Activated naive CD8-positive, alpha-beta T cell (primary cell): Measurements from ENCODE around the gene UNC13A.
"Not testable (repeated sequence)": the region's sequence is repeated elsewhere in the genome, so short reads cannot be mapped to it uniquely, and the experiment has no call there.

Experiments used
- H3K27ac Mint-ChIP-seq: one replicate; pipeline ENCODE4 v1.8.0; 2021; ENCODE audit warnings: mixed read lengths
- H3K27me3 Mint-ChIP-seq: one replicate; pipeline ENCODE4 v1.8.0; 2021; ENCODE audit warnings: mixed read lengths
- H3K36me3 Mint-ChIP-seq: one replicate; pipeline ENCODE4 v1.8.0; 2021; ENCODE audit warnings: mixed read lengths
- H3K4me1 Mint-ChIP-seq: one replicate; pipeline ENCODE4 v1.8.0; 2021; ENCODE audit warnings: low read depth, mixed read lengths
- H3K4me3 Mint-ChIP-seq: one replicate; pipeline ENCODE4 v1.8.0; 2021; ENCODE audit warnings: mild to moderate bottlenecking, mixed read lengths
- H3K9me3 Mint-ChIP-seq: one replicate; pipeline ENCODE4 v1.8.0; 2021; ENCODE audit warnings: low read depth, mixed read lengths

The UNC13A gene

DNA sequence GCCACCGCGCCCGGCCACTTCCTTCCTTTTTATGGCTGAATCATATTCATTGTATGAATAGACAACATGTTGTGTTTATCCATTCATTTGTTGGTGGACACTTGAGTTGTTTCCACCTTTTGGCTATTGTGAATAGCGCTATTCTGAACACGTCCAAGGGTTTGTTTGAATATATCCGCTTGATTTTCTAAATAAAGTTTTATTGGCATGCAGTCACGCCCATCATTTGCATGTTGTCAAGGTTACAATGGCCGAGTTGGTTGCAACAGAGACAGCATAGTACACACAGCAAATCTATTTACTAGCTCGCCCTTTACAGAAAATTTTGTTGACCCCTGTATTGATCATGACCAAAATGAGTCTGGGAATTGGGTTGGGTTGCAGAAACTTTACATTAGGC lies 89.2 kb downstream of the UNC13A start:
- peaks cover 21% of the 10 kb centered on the region for H3K27me3 Mint-ChIP-seq
- no peak overlapping the region for H3K27ac Mint-ChIP-seq
- no peak overlapping the region for H3K4me3 Mint-ChIP-seq

DNA sequence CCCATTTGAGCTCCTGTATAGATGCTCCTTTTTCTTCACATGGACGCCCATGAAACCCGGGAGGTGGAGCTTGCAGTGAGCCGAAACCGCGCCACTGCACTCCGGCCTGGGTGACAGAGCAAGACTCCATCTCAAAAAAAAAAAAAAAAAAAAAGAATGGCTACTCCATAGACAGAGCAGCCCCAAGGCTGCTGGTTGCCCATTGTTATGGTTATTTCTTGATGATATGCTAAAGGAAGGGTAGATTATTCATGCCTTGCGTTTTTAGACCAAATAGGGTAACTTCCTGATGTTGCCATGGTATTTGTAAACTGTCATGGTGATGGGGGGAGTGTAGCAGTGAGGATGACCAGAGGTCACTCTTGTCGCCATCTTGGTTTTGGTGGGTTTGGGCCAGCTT lies 90.1 kb downstream of the UNC13A start:
- not testable (repeated sequence) for H3K4me3 Mint-ChIP-seq, H3K4me1 Mint-ChIP-seq, H3K9me3 Mint-ChIP-seq, H3K36me3 Mint-ChIP-seq, H3K27ac Mint-ChIP-seq
- H3K27me3 Mint-ChIP-seq, result peaks cover 16% of the 10 kb centered on the region

More for the DNA sequence above, 89.2 kb downstream of the UNC13A start:
- Mint-ChIP-seq H3K36me3 (no peaks in the 10 kb centered on the region), H3K9me3 (no peaks in the 10 kb centered on the region), H3K4me1 (peaks cover 2% of the 10 kb centered on the region)

DNA sequence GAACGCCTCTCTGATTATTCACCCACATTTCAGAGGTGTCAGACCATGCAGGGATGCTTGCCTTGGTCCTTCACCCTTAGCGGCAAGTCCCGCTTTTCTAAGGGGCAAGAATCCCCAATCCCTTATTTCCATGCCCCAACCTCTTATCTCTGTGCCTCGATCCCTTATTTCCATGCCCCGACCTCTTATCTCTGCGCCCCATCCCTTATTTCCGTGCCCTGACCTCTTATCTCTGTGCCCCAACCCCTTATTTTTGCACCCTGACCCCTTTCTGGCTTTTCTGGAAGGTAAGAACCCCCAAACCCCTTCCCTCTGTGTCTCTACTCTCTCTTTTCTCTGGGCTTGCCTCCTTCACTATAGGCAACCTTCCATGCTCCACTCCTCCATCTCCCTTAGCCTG lies 93.9 kb downstream of the UNC13A start:
- H3K4me3 Mint-ChIP-seq, H3K27ac Mint-ChIP-seq: not testable (repeated sequence)

DNA sequence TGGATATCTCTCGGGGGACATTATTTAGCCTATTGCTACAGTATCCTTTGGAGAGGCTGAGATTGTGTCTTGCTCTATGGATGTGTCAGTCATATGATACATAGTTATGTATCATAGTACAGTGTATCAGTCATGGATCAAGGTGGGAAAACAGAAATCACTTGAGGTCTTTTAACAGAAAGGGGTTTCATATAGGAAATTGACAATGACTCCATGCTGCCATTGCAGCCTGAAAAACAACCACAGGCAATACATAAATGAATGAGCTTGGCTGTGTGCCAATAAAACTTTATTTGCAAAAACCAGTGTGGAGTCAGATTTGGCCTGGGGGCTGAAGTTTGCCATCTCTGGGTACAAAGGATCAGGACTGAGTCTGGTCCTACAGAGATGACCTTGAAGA lies 97.3 kb downstream of the UNC13A start:
- Mint-ChIP-seq H3K4me1 (no peaks in the 10 kb centered on the region), H3K27ac (no peak overlapping the region), H3K9me3 (no peaks in the 10 kb centered on the region), H3K27me3 (peaks cover 3% of the 10 kb centered on the region), H3K36me3 (no peaks in the 10 kb centered on the region), H3K4me3 (no peak overlapping the region)

More for the DNA sequence above, 93.9 kb downstream of the UNC13A start:
- H3K4me1 Mint-ChIP-seq, H3K9me3 Mint-ChIP-seq, H3K36me3 Mint-ChIP-seq, H3K27me3 Mint-ChIP-seq: not testable (repeated sequence)

DNA sequence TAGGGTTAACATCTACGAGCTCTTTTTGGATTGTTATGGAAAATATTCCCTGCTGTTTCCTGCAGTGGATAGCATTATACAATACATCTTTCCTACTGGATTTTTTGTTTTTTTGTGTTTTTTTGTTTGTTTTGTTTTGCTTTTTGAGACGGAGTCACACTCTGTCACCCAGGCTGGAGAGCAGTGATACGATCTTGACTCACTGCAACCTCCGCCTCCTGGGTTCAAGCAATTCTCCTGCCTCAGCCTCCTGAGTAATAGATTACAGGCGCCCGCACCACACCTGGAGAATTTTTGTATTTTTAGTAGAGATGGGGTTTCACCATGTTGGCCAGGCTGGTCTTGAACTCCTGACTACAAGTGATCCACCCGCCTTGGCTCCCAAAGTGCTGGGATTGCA lies 102.8 kb downstream of the UNC13A start:
- H3K4me3 Mint-ChIP-seq, H3K9me3 Mint-ChIP-seq: not testable (repeated sequence)

DNA sequence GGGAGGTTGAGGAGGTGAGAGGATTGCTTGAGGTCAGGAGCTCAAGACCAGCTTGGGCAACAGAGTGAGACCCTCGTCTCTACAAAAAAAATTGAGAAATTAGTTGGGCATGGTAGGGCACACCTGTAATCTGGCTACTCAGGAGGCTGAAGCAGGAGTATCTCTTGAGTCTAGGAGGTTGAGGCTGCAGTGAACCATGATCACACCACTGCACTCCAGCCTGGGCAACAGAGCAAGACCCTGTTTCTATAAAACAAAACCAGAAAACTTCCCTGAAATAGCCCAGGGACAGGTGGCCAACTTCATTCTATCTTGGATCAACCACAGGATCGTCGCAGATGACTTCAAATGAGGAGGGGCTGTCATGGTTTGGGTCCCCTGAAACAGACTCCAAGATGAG lies 104.0 kb downstream of the UNC13A start:
- Mint-ChIP-seq H3K9me3 (no peaks in the 10 kb centered on the region), H3K27ac (no peak overlapping the region), H3K27me3 (no peaks in the 10 kb centered on the region), H3K4me1 (no peaks in the 10 kb centered on the region), H3K4me3 (no peak overlapping the region), H3K36me3 (no peaks in the 10 kb centered on the region)

More for the DNA sequence above, 102.8 kb downstream of the UNC13A start:
- H3K36me3 Mint-ChIP-seq, H3K4me1 Mint-ChIP-seq, H3K27me3 Mint-ChIP-seq, H3K27ac Mint-ChIP-seq: not testable (repeated sequence)

DNA sequence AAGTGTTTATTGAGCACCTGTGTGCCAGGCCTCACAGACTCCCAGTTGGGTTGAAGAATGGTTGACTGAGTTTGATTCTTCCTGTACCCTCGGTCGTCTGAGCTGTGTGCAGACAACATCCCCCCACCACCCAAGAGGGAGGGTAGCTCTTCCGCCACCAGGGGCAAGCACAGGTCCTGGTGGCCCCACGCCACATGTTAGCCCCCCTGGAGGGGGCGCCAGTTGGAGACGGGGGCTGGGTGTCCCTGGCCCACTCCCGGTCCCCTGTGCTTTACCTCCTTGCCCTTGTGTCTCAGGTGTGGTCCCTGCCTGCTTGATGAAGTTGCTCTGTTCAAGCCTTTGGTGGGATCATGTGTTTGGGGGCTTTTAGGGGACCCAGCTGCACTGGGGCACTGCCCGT lies 105.5 kb downstream of the UNC13A start:
- no peak overlapping the region for H3K27ac Mint-ChIP-seq
- no peaks in the 10 kb centered on the region for H3K36me3 Mint-ChIP-seq
- no peaks in the 10 kb centered on the region for H3K4me1 Mint-ChIP-seq
- no peaks in the 10 kb centered on the region for H3K27me3 Mint-ChIP-seq
- H3K4me3 Mint-ChIP-seq, result no peak overlapping the region
- no peaks in the 10 kb centered on the region for H3K9me3 Mint-ChIP-seq

DNA sequence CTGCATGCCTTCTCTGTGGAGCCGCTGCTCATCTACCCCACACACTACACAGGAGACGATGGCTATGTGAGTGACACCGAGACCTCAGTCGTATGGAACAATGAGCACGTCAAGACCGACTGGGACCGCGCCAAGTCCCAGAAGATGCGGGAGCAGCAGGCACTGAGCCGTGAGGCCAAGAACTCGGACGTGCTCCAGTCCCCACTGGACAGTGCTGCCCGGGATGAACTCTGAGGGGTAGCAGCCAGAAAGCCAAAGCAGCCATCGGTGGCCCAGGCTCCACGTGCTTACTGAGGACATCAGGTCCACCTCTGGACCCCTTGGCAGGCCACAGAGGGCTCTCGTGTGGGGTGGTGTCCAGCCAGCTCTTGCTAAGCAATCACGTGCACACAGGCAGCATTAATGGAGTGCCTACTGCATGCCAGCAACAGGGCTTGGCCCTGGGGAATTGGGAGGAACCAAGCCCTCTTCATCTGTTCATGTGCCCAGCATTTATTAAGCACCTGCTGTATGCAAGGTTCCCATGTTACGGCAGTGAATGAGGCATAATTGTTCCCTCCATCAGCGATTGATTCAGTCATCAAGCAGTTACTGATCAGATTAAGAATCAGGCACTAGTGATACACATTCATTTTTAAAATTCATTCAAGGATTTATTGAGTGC lies 106.8 kb downstream of the UNC13A start:
- H3K27ac Mint-ChIP-seq, result no peak overlapping the region
- no peaks in the 10 kb centered on the region for H3K9me3 Mint-ChIP-seq
- H3K4me3 Mint-ChIP-seq, result no peak overlapping the region
- H3K4me1 Mint-ChIP-seq, result no peaks in the 10 kb centered on the region
- no peaks in the 10 kb centered on the region for H3K27me3 Mint-ChIP-seq
- no peaks in the 10 kb centered on the region for H3K36me3 Mint-ChIP-seq

DNA sequence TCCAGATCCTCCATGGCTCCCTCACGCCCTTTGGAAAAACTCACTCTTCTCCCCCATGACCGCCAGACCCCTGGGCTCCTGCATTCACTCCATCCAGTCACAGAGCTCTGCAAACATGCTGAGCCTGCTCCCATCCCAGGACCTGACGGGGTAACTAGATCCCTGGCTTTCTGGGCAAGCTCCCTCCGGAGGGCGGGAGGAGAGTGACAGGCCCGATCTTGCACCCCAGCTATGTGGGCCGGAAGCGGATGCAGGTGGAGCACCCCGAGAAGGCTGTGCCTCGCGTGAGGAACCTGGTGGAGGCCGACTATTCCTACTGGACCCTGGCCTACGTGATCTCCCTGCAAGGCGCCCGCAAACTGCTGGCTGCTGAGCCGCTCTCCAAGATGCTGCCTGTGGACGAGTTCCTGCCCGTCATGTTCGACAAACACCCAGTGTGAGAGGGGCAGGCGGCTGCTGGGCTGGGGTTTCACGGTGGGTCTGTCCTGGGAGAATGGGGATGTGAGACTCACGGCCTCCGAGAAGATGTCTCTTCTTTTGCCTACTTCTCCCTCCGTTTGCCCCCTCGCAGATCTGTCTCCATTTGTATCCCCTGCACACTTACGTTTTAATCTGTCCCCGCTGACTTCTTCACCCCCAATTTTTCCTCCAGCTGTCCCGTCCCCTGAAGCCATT lies 107.5 kb downstream of the UNC13A start:
- Mint-ChIP-seq H3K27me3 (no peaks in the 10 kb centered on the region), H3K4me1 (no peaks in the 10 kb centered on the region), H3K27ac (no peak overlapping the region), H3K36me3 (no peaks in the 10 kb centered on the region), H3K4me3 (no peak overlapping the region), H3K9me3 (no peaks in the 10 kb centered on the region)

DNA sequence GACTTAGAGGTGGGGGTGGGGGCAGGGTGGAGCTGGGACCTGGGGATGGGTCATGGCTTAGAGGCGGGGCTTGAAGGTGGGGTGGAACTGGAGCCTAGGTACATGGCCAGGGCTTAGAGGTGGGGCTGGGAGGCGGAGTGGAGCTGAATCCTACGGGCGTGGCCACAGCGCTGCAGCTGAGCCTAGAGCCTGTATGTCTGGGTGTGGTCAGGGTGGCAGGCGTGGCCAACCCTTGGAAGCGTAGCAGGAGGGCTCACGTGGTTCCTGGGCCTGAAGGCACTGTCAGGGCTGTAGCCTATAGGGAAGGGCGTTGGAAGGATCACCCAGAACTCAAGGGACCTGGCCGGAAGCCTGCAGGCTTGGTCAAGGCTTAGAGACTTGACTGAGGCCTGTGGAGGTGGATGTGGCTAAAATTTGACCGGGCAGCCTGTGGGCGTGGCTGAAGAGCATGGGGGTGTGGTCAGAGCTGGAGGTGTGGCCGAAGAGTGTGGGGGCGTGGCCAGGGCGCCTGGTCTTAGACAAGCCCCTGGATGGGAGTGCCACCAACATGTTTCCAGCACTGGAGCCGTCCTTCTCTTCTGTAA lies 108.4 kb downstream of the UNC13A start:
- Mint-ChIP-seq H3K4me3 (no peak overlapping the region), H3K27ac (no peak overlapping the region), H3K36me3 (no peaks in the 10 kb centered on the region)

DNA sequence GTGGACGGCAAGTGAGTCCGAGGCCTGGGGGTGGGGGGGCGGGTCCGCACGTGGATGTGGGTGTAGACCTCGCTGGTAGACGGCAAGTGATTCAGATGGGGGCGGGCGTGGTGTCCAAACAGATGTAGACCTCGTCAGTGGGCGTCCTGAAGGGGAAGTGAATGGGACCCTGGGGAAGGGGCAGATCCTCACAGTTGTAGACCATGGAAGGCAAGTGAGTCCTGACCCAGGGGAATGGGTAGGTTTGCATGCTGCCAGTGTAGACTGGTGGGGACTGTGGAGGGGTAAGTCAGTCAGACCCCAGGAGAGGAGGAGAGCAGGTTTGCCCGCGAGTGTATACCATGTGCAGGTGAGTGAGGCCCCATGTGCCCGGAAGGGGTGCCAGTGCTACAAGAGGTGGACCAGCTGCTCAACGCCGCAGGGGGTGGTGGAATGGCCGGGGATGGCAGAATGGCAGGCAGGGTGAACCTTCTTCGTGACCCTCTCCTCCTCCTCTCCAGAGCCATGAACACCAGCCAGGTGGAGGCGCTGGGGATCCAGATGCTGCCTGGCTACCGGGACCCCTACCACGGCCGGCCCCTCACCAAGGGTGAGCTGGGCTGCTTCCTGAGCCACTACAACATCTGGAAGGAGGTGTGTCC lies 110.6 kb downstream of the UNC13A start:
- no peak overlapping the region for H3K4me3 Mint-ChIP-seq
- peaks cover 3% of the 10 kb centered on the region for H3K4me1 Mint-ChIP-seq
- peaks cover 3% of the 10 kb centered on the region for H3K36me3 Mint-ChIP-seq
- H3K9me3 Mint-ChIP-seq, result no peaks in the 10 kb centered on the region
- H3K27me3 Mint-ChIP-seq, result no peaks in the 10 kb centered on the region
- no peak overlapping the region for H3K27ac Mint-ChIP-seq

More for the DNA sequence above, 108.4 kb downstream of the UNC13A start:
- Mint-ChIP-seq H3K27me3 (no peaks in the 10 kb centered on the region), H3K9me3 (no peaks in the 10 kb centered on the region), H3K4me1 (no peaks in the 10 kb centered on the region)

DNA sequence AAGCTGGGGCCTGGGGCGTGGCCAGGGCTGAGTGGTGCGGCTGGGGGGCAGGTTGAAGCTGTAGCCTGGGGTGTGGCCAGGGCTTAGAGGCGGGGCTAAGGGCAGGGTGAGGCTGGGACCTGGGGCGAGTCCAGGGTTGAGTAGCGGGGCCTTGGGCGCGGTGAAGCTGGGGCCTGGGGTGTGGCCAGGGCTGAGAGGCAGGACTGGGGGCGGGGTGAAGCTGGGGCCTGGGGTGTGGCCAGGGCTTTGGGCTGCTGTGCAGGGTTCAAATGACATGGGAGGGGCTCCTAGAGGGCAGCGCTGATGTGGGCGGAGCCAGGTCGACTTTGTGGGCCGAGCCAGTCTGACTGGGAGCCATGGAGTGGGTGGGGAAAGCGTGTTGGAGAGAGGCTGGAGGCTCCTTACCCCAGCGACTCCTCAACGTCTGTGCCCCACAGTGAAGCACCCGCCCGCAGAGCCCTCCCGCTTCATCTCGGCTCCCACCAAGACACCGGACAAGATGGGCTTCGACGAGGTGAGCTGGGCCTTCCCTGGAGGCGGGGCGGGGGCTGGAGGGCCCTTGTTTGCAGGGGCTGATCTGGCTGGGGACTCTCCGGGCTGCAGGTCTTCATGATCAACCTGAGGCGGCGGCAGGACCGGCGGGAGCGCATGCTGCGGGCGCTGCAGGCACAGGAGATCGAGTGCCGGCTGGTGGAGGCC lies 111.2 kb downstream of the UNC13A start:
- H3K27me3 Mint-ChIP-seq, result no peaks in the 10 kb centered on the region

DNA sequence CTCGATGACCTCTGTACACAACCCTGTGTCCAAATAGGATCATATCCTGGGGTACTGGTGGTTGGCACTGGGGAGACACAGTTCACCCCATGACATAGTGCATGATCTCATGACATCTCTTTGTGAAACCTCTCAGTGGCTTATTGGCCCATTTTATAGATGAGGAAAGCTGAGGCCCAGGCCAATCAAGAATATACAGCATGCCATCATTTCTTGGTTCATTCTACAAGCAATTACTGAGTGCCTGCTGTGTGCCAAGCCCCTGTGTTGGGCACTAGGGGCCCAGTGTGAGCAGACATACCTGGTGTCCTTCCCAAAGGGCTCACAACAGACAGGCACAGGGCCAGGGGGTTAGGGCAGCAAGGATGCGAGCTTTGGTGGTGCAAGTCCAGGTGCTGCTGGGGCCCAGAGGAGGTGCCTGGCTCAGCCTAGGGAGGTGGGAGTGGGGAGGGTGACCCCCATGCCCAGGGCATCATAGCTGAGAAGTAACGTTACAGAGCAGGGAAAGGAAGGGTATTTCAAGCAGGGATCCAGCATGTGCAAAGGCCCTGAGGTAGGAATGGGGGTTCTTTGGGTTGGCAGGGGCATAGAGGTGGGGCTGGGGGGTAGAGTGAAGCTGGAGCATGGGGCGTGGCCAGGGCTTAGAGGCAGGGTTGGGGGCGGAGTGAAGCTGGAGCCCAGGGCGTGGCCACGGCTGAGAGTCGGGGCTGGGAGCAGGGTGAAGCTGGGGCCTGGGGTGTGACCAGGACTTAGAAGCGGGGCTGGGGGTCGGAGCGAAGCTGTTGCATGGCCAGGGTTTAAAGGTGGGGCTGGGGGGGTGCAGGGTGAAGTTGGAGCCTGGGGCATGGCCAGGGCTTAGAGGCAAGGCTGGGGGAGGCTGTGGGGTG lies 112.0 kb downstream of the UNC13A start:
- Mint-ChIP-seq H3K27me3 (no peaks in the 10 kb centered on the region), H3K4me1 (peaks cover 4% of the 10 kb centered on the region), H3K9me3 (no peaks in the 10 kb centered on the region), H3K4me3 (no peak overlapping the region), H3K36me3 (peaks cover 3% of the 10 kb centered on the region), H3K27ac (no peak overlapping the region)

More for the DNA sequence above, 111.2 kb downstream of the UNC13A start:
- H3K36me3 Mint-ChIP-seq, result peaks cover 3% of the 10 kb centered on the region
- no peak overlapping the region for H3K27ac Mint-ChIP-seq
- peaks cover 4% of the 10 kb centered on the region for H3K4me1 Mint-ChIP-seq
- H3K4me3 Mint-ChIP-seq, result no peak overlapping the region
- H3K9me3 Mint-ChIP-seq, result no peaks in the 10 kb centered on the region

DNA sequence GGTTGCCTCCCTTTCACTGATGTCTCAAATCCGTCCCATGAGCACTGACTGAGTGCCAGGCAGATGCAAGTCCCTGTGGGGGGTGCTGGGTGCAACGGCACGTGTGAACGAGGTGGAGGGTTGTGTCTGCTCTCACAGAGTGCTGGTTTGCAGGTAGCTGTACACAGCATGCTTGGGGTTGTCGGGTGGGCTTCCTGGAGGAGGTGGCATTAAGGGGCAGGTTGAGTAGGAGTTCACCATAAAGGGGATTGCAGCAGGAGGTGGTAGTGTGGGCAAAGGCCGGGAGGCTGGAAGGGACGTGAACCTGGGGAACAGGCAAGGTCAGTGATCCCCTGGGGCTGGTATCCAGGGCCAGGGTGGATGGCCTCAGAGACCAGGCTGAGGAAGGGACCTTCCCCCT lies 115.5 kb downstream of the UNC13A start:
- H3K27me3 Mint-ChIP-seq, result no peaks in the 10 kb centered on the region
- no peak overlapping the region for H3K4me3 Mint-ChIP-seq
- H3K4me1 Mint-ChIP-seq, result peaks cover 4% of the 10 kb centered on the region
- no peak overlapping the region for H3K27ac Mint-ChIP-seq
- no peaks in the 10 kb centered on the region for H3K9me3 Mint-ChIP-seq
- peaks cover 3% of the 10 kb centered on the region for H3K36me3 Mint-ChIP-seq
